Motor neuron (in vitro differentiated cells): ENCODE measurements around the gene DKK3. TPM values are rescaled to one million over a fixed set of nuclear protein-coding genes. Genes with fewer than 3 reads are reported as not detected.

Experiments used
- ATAC-seq, 8 experiments: fragments of 200-7000 bp; cut with Tn5 transposase; replicated peaks in 6 of 8; 2 replicates each; pipeline ENCODE4 v1.8.0; 2021; ENCODE audit warnings: mild to moderate bottlenecking in 8 of 8, moderate library complexity in 8 of 8
- H3K27ac ChIP-seq, 2 donors: fragments of 250-450 bp; sonication (Bioruptor Pico); 2 replicates each; pipeline ENCODE4 v1.9.0; 2021; ENCODE audit warnings: antibody characterized with exemption in 2 of 2, mild to moderate bottlenecking in 2 of 2, moderate library complexity in 1 of 2
- H3K4me1 ChIP-seq, 2 donors: fragments of 250-450 bp; sonication (Bioruptor Pico); replicated peaks in 1 of 2; 2 replicates each; pipeline ENCODE4 v1.6.1; 2021; ENCODE audit warnings: antibody characterized with exemption in 2 of 2, mild to moderate bottlenecking in 2 of 2, moderate library complexity in 1 of 2
- H3K4me3 ChIP-seq, 5 donors: fragments of 250-450 bp; sonication (Bioruptor Pico); 2 replicates each; pipeline ENCODE4 v1.9.0; 2021; ENCODE audit warnings: antibody characterized with exemption in 5 of 5, mild to moderate bottlenecking in 5 of 5, moderate library complexity in 4 of 5
- WGBS, 10 experiments: fragments of 450-650 bp; shearing (Covaris generic); methylation state at CpG; one replicate each; pipeline ENCODE4 v1.0.0; 2022; 5-methylcytosine and 5-hydroxymethylcytosine counted together
- in situ Hi-C, 9 experiments: fragments of 400-800 bp; cut with MboI; loops; one replicate each; pipeline ENCODE4 v1.15.0; 2021; ENCODE audit warnings: low sequenced_read_pairs in 9 of 9, low pct_unique_long_range_greater_than_20kb in 2 of 9; ENCODE audit not compliant: unreplicated experiment in 9 of 9
- total RNA-seq, 8 experiments: library from RNA; unstranded; fragments of 300-600 nt; gene quantifications; 2 replicates each; pipeline versions ENCODE4 v1.2.3 to v1.2.4, GENCODE V29; 2022

The DKK3 gene
- total RNA-seq, 8 experiments from 2014 or later = 13.0 to 616 (median 61.2) TPM

GRCh38 chr11:11973866-11974265 lies 34.6 kb downstream of the DKK3 start:
- H3K27ac ChIP-seq = no peak overlapping the region
- H3K4me1 ChIP-seq = peaks cover 39 to 44% of the 10 kb centered on the region in 2 donors
- ATAC-seq = peak in 3 of 8 experiments; percentile 15 to 35 (median 19)
- no peak overlapping the region for H3K4me3 ChIP-seq
- in situ Hi-C loops = no loop called here
- WGBS, 10 experiments = 37 to 100% (median 82%) methylated on average over 1 to 4 of the region's 4 CpGs; no CpG with 5 or more reads in 5 of the 10 experiments

GRCh38 chr11:11973361-11973800 lies 35.0 kb downstream of the DKK3 start:
- ATAC-seq = peak in 6 of 8 experiments; percentile 4 to 79 (median 74)
- H3K4me1 ChIP-seq = peaks cover 37 to 42% of the 10 kb centered on the region in 2 donors
- H3K4me3 ChIP-seq = no peak overlapping the region
- H3K27ac ChIP-seq = no peak overlapping the region
- whole genome bisulfite sequencing, 10 experiments = 24 to 60% (median 43%) methylated on average over 1 to 5 of the region's 8 CpGs; no CpG with 5 or more reads in 5 of the 10 experiments
- in situ Hi-C loops = no loop called here

- in situ Hi-C loops = no loop called here
- WGBS, 10 experiments = 20 to 100% (median 92%) methylated on average over 1 to 2 of the region's 3 CpGs; no CpG with 5 or more reads in 6 of the 10 experiments
- ATAC-seq = no peak
- Histone ChIP-seq H3K4me1 (peaks cover 37 to 42% of the 10 kb centered on the region in 2 donors), H3K4me3 (no peak overlapping the region), H3K27ac (peak overlapping the region; percentile 12 to 46)
These were observed 35.6 kb downstream of the DKK3 start for GRCh38 chr11:11972730-11973341.

GRCh38 chr11:11971906-11972547 lies 36.4 kb downstream of the DKK3 start:
- peak overlapping the region; percentile 12 to 46 for H3K27ac ChIP-seq
- peaks cover 37 to 42% of the 10 kb centered on the region in 2 donors for H3K4me1 ChIP-seq
- 0 to 100% (median 31%) methylated on average over 1 to 4 of the region's 5 CpGs; no CpG with 5 or more reads in 2 of the 10 experiments for WGBS, 10 experiments
- no peak overlapping the region for H3K4me3 ChIP-seq
- peak in 5 of 8 experiments; percentile 79 to 93 (median 87) for ATAC-seq
- in situ Hi-C loops = no loop called here

DNA sequence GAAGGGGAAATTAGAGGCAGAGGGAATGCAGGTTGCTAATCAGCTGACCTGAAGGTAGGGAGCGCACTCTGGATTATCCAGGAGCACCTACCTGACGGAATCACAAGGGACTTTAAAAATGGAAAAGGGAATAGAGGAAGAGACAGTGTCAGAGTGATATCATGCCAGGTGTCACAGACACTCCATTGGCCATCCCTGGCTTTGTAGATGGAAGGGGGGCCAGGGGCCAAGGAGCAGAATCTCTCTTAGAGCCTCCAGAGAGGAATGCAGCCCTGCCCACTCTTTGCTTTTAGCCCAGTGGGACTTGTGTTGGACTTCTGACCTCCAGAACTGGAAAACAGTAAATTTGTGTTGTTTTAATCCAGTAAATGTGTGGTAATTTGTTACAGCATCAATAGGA lies 37.9 kb downstream of the DKK3 start:
- Histone ChIP-seq H3K4me3 (no peak overlapping the region), H3K27ac (no peak overlapping the region), H3K4me1 (peaks cover 37 to 42% of the 10 kb centered on the region in 2 donors)
- ATAC-seq = no peak
- WGBS, 10 experiments = 50 to 100% (median 81%) methylated on average over 1 to 2 of the region's 2 CpGs; no CpG with 5 or more reads in 3 of the 10 experiments
- in situ Hi-C loops = no loop called here

GRCh38 chr11:11969380-11970215 lies 38.8 kb downstream of the DKK3 start:
- 34 to 100% (median 72%) methylated on average over 1 to 16 of the region's 19 CpGs; no CpG with 5 or more reads in 2 of the 10 experiments for WGBS, 10 experiments
- H3K4me3 ChIP-seq = no peak overlapping the region
- ATAC-seq = no peak
- peaks cover 40 to 42% of the 10 kb centered on the region in 2 donors for H3K4me1 ChIP-seq
- in situ Hi-C loops = no loop called here
- no peak overlapping the region for H3K27ac ChIP-seq

- peak in 4 of 8 experiments; percentile 16 to 95 (median 94) for ATAC-seq
- WGBS, 10 experiments = 3 to 100% (median 90%) methylated on average over 1 to 7 of the region's 11 CpGs; no CpG with 5 or more reads in 5 of the 10 experiments
- Histone ChIP-seq H3K27ac (no peak overlapping the region), H3K4me3 (no peak overlapping the region), H3K4me1 (peaks cover 37% of the 10 kb centered on the region in 2 donors)
- in situ Hi-C loops = no loop called here
These were observed 39.7 kb downstream of the DKK3 start for GRCh38 chr11:11968511-11969280.

- no peak overlapping the region for H3K27ac ChIP-seq
- 80 to 100% (median 100%) methylated on average over 1 to 2 of the region's 11 CpGs; no CpG with 5 or more reads in 5 of the 10 experiments for WGBS, 10 experiments
- no peak overlapping the region for H3K4me3 ChIP-seq
- in situ Hi-C loops = no loop called here
- ATAC-seq = no peak
- H3K4me1 ChIP-seq = peaks cover 29% of the 10 kb centered on the region in 2 donors
These were observed 40.5 kb downstream of the DKK3 start for GRCh38 chr11:11967669-11968510.

DNA sequence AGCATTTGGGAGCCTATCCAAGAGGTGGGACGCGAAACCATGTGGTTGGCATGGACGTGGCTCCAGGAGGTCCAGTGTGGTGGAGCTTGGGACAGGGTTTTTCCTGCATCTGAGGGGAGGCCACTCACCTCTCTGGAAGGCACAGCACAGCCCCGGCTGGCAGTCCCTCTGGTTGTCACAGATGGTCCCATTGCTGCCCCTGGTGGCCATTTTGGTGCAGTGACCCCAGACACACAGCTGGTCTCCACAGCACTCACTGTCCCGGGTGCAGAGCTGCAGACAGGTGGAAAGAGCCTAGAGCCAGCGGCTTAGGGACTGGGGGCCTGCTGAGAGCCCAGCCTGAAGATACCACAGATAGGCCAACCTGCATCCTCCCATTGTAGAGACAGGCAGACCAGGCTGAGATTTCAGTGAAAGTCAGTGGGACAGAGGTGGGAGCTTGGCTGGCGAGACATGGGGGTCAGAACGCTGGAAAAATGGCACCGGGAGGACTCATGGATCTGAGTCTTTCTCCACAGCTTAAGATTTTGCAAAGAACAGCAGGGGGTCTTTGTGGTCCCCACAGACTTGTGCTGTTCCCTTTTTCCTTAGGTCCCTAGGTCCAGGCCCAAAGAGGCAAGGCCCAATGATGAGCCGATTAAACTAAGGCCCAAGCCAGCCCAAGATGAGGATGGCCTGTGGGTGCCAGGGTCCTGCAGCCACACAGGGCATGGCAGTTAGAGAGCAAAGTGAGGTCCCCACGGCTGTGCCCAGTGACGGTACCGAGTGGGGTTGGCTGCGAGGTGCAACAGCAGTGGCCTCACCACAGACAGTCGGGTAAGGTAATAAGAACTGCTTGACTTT lies 41.4 kb downstream of the DKK3 start:
- Histone ChIP-seq H3K27ac (no peak overlapping the region), H3K4me1 (peaks cover 20 to 21% of the 10 kb centered on the region in 2 donors)
- in situ Hi-C loops = no loop called here

DNA sequence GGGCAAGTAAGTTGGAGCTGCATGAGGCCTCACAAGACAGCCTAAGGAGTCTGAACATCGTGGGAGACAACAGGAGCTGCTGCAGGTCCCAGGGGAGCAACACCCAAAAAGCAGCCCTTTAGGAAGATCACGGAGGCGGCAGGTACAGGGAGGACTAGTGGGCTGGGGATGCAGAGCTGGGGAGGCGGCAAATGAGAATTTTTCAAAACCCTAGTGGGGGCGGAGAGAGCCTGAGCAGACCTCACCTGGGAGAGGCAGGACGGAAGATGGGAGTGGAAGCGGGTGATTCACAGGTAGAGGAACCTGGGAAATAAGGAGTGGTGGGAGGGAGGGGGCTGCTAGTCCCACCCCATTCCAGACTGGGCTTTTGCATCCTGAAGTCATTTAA lies 42.1 kb downstream of the DKK3 start:
- Histone ChIP-seq H3K4me3 (no peak overlapping the region), H3K27ac (no peak overlapping the region), H3K4me1 (peaks cover 13 to 14% of the 10 kb centered on the region in 2 donors)
- 58 to 100% (median 90%) methylated on average over 1 to 5 of the region's 7 CpGs; no CpG with 5 or more reads in 5 of the 10 experiments for WGBS, 10 experiments
- in situ Hi-C loops = no loop called here
- no peak for ATAC-seq

More for the DNA sequence above, 41.4 kb downstream of the DKK3 start:
- peak; percentile 11 to 96 (median 91) for ATAC-seq
- H3K4me3 ChIP-seq = no peak overlapping the region
- WGBS, 10 experiments = 0 to 100% (median 75%) methylated on average over 1 to 10 of the region's 15 CpGs; no CpG with 5 or more reads in 1 of the 10 experiments
